ENCODE results near the gene PTPA. TPM values are rescaled to one million over a fixed set of nuclear protein-coding genes. Genes with fewer than 3 reads are reported as not detected.

The PTPA gene
- total and polyA plus RNA-seq, 9 of the 15 experiments (the other 6 are each of a cell fraction or from before 2014, with no cell fraction given) = 1.7 to 121 (median 72.6) TPM

- Histone ChIP-seq H4K20me1 (replicated peaks; ENCODE audit: control insufficient read depth, insufficient read depth, low read length) (no peaks in the 10 kb centered on the region), H3K4me1 (replicated peaks in 1 of 2; ENCODE audit: control insufficient read depth in 2 of 2, insufficient read depth in 2 of 2, low read length in 2 of 2) (peaks cover 11 to 42% of the 10 kb centered on the region in 2 experiments), H3K27ac (ENCODE audit: extremely low read depth, low read depth, low read length) (no peak overlapping the region), H2AFZ (ENCODE audit: low read depth, low read length) (no peak overlapping the region), H3K9me1 (ENCODE audit: control insufficient read depth, insufficient read depth, low read length) (no peaks in the 10 kb centered on the region), H3K4me3 (no peak overlapping the region), H3K9me3 (replicated peaks; ENCODE audit: control insufficient read depth, insufficient read depth, low read depth, low read length) (no peaks in the 10 kb centered on the region), H3K4me2 (ENCODE audit: insufficient read depth, low read length) (no peak overlapping the region), H3K36me3 (ENCODE audit: control insufficient read depth, insufficient read depth, low read length) (no peaks in the 10 kb centered on the region), H3K9ac (ENCODE audit: insufficient read depth in 1 of 2, low read depth in 2 of 2, low read length in 2 of 2) (no peak overlapping the region), H3K79me2 (ENCODE audit: control insufficient read depth, insufficient read depth, low read length) (no peaks in the 10 kb centered on the region), H3K27me3 (ENCODE audit: control insufficient read depth in 2 of 2, insufficient read depth in 2 of 2, low read length in 2 of 2) (no peaks in the 10 kb centered on the region)
- no peak for ATAC-seq
- ChIA-PET POLR2A (interaction anchor here (2.3 kb wide), 1 partner anchor 11 kb away, joined by 11 read pairs; no protein-coding TSS in a partner anchor), CTCF (ENCODE audit: low intra/inter-chr PET ratio) (interaction anchor here (0.6 kb wide), 1 partner anchor 91 kb away, joined by 3 read pairs; no protein-coding TSS in a partner anchor)
- in situ Hi-C loops (cut with MboI) = no loop called here
- TF ChIP-seq ZNF518B (CRISPR knock-in tag; IDR thresholded peaks at IDR 0.05) (no peak), ZNF282 (CRISPR knock-in tag; IDR thresholded peaks at IDR 0.05) (no peak), BRD9 (IDR thresholded peaks at IDR 0.05; ENCODE audit: low read depth, partially characterized antibody) (no peak), ZNF24 (IDR thresholded peaks at IDR 0.05) (peak; percentile 83)
- FAIRE-seq = no peak
- no peak for DNase-seq (ENCODE audit: extremely low read depth in 1 of 4, low spot score in 3 of 4)
- BruUV-seq (replicated peaks) = no TSS peak
- intact Hi-C loops (cut with micrococcal nuclease) = no loop called here
- WGBS (ENCODE audit: insufficient coverage, low coverage, missing lambda C conversion rate) = 80% methylated on average over 12 of the region's 16 CpGs
These were observed 13.4 kb upstream of the PTPA start for GRCh38 chr9:129097671-129098306.
